Measurements from ENCODE around the gene POU5F1.
"Not testable (repeated sequence)": the region's sequence is repeated elsewhere in the genome, so short reads cannot be mapped to it uniquely, and the experiment has no call there.

The POU5F1 gene

GRCh38 chr6:31165986-31166385 is 4.5 kb downstream of the POU5F1 start:
- no peak for DNase-seq (ENCODE audit: low read depth, low spot score)

GRCh38 chr6:31165064-31165832 is 5.2 kb downstream of the POU5F1 start:
- not testable (repeated sequence) for DNase-seq (ENCODE audit: low read depth, low spot score)

GRCh38 chr6:31164475-31165063 is 5.9 kb downstream of the POU5F1 start:
- DNase-seq (ENCODE audit: low read depth, low spot score) = not testable (repeated sequence)

GRCh38 chr6:31163922-31164321 is 6.6 kb downstream of the POU5F1 start:
- no peak for DNase-seq (ENCODE audit: low read depth, low spot score)

GRCh38 chr6:31162463-31163165 is 7.9 kb downstream of the POU5F1 start:
- DNase-seq (ENCODE audit: low read depth, low spot score) = no peak

- DNase-seq (ENCODE audit: low read depth, low spot score) = no peak
Measured at GRCh38 chr6:31161216-31162126, 9.0 kb downstream of the POU5F1 start.

- peak; percentile 24 for DNase-seq (ENCODE audit: low read depth, low spot score)
Measured at GRCh38 chr6:31158863-31159855, 11.3 kb downstream of the POU5F1 start.

GRCh38 chr6:31158140-31158862 is 12.2 kb downstream of the POU5F1 start, which contains the start of gene TCF19:
TSS of gene TCF19 (plus strand) at chr6:31158589. CDS start at chr6:31159470, 881 bp downstream.
- peak; percentile 100 for DNase-seq (ENCODE audit: low read depth, low spot score)

GRCh38 chr6:31157513-31158139 is 12.9 kb downstream of the POU5F1 start, which contains the start of gene CCHCR1:
TSS of gene CCHCR1 (minus strand) at chr6:31157802. CDS start at chr6:31157600, 202 bp downstream.
- no peak for DNase-seq (ENCODE audit: low read depth, low spot score)

GRCh38 chr6:31156641-31157040 is 13.8 kb downstream of the POU5F1 start:
- no peak for DNase-seq (ENCODE audit: low read depth, low spot score)

- DNase-seq (ENCODE audit: low read depth, low spot score) = no peak
Measured at GRCh38 chr6:31154436-31154835, 16.0 kb downstream of the POU5F1 start.

GRCh38 chr6:31152781-31153180 is 17.7 kb downstream of the POU5F1 start:
- DNase-seq (ENCODE audit: low read depth, low spot score) = no peak

GRCh38 chr6:31149827-31150447 is 20.5 kb downstream of the POU5F1 start:
- no peak for DNase-seq (ENCODE audit: low read depth, low spot score)

GRCh38 chr6:31145386-31145785 is 25.1 kb downstream of the POU5F1 start:
- DNase-seq (ENCODE audit: low read depth, low spot score) = no peak

- no peak for DNase-seq (ENCODE audit: low read depth, low spot score)
Measured at GRCh38 chr6:31144970-31145340, 25.5 kb downstream of the POU5F1 start.

- no peak for DNase-seq (ENCODE audit: low read depth, low spot score)
Measured at GRCh38 chr6:31144296-31144969, 26.0 kb downstream of the POU5F1 start.

GRCh38 chr6:31143148-31143547 is 27.3 kb downstream of the POU5F1 start:
- peak; percentile 90 for DNase-seq (ENCODE audit: low read depth, low spot score)

GRCh38 chr6:31142361-31142761 is 28.1 kb downstream of the POU5F1 start:
- DNase-seq (ENCODE audit: low read depth, low spot score) = no peak
